ENCODE measurements around the gene SASH1.

The SASH1 gene

DNA sequence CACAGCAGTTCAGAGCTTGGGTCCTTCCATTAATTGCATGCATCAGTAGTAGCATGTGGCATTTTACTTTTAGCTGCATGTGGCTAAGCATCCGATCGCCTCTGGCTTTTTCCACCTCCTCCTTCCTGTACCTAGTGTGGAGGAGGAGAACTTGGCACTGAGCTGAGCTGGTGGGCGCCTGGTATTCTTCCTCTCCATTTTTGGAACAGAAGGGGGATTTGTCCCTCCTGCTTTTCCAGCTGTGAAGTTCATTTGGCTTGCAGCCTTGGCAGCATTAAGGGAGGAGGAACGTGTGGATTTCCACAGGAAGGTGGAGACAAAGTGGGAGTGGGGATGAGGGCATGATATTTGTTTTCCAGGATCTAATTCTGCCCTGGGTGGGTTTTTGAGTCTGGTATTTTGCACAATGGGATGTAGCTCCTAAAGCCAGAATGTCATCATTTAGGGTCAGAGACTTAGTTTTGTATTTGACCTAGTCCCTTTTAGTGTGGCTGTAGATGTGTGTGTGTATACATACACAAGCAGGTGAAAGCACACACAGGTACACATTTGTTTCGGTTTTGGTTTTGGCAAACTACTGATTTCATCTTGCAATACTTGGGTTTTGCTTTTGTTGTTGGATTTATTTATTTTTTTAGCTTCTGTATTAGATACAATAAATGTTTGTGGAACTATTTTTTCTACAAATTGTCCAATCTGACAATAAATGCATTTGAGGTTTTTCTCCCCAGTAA lies 90.0 kb downstream of the SASH1 start:
- no peak for DNase-seq (ENCODE audit: low read depth in 2 of 2)

DNA sequence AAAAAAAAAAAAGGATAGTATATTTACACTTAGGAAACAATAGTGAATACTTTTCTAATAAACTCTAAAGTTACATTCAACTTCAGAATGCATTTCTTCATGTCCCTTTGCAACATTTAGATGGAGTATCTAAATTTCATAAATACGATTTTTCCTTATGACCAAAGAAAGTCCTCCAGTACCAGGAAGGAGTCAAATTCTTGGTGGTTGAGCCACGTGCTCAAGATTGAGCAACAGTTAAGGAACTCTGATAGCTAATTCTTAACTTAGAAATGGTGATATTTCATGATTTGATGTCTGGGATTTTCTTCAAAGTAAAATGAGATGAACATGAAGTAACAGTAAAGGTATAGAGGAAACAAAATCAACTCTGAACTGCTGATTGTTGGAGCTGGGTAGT lies 92.7 kb downstream of the SASH1 start:
- no peak for DNase-seq (ENCODE audit: low read depth in 2 of 2)

DNA sequence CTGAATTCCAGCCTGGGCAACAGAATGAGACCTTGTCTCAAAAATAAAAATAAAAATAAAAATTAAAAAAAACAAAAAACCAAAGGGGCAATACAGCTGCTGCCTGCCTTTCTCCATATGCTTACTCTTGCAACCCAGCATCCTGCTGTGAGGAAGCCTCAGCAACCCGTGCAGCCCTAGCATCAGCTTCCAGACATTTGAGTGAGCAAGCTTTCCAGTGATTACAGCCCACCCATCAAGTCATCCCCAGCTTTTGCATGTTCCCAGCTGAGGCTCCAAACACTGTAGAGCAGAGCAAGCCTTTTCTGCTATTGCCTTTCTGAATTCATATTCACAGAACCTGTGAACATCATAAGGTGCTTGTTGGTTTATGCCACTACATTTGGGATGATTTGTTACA lies 93.8 kb downstream of the SASH1 start:
- DNase-seq (ENCODE audit: low read depth in 2 of 2), result no peak

DNA sequence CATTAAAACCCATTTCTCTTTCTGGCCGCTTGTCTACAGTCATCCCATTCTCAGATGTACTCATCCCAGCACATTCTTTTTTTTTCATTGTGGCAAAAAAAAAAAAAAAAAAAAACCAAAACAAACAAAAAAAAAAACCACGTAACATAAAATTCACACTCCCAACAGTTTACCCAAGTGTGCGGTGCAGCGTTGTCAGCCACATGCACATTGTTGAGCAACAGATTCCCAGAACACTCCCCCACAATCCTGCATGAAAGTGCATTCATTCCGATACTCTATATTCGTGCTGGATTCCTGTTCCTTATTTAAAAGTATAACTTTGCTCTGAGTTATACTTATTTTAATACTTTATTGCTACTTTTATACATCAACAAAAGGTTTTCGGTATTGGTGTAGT lies 96.0 kb downstream of the SASH1 start:
- DNase-seq (ENCODE audit: low read depth in 2 of 2), result no peak

DNA sequence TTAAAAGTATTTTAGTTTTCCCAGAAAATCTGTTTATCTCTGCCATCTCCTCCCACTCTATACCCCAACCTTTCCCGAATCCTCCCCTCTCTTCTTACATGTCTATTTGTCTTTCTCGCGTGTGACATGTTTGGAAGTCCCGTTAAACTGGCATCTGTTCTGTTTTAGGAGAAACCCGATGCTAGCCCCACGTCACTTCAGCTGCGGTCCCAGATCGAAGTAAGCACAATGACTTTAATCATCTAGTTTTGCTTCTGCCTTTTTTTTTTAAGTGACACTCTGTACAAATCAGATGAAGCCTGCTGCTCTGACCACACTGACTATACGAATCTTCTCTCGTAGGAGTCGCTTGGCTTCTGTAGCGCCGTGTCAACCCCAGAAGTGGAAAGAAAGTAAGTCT lies 97.4 kb downstream of the SASH1 start:
- DNase-seq (ENCODE audit: low read depth in 2 of 2), result no peak

DNA sequence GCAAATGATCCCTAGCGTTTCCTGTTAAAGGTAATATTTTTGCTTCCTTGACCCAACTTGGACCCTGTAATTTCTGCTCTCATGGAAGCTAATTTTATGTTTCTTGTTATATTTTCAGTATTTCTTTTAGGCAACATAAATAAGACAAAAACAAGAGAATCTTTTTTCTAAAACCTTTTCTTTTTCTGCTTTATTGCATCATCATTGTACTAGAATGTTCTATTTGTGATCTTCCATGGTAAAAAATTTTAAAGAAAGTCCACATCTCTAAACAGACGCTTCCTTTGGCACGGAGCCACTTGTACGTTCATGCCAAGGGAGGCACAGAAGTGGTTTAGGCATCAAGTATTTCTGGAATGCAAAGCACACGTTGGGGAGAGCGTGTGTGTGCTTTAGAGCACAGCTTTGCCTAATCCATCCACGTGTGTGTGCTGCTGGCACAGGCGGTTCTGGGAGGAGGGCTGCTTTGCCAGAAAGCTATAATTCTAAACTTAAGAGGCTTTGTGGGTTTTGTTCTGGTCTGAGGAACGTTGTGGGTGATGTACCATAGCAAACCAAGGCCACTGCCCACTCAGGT lies 98.3 kb downstream of the SASH1 start:
- DNase-seq (ENCODE audit: low read depth in 2 of 2), result no peak

DNA sequence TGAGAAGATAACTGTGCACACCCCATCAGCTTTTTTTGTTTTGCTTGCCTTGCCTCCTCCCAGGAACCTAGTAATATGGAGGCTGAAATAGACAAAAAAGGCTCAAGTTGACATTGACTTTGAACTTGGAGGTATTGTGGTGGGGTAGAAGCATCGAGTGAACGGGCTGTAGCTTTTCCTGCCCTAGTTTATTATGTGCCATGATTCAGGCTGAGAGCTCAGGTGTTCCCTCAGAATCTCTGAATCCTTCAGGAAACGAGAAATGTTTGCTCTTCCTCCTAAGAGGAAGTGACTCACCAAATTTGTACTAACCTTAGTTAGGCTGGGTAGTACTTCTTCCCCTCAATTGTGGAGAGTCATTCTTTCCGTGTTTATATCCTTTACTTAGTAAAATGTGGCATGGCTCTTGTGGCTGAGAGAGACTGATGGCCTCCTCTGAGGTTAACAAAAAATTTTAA lies 98.8 kb downstream of the SASH1 start:
- DNase-seq (ENCODE audit: low read depth in 2 of 2), result no peak

DNA sequence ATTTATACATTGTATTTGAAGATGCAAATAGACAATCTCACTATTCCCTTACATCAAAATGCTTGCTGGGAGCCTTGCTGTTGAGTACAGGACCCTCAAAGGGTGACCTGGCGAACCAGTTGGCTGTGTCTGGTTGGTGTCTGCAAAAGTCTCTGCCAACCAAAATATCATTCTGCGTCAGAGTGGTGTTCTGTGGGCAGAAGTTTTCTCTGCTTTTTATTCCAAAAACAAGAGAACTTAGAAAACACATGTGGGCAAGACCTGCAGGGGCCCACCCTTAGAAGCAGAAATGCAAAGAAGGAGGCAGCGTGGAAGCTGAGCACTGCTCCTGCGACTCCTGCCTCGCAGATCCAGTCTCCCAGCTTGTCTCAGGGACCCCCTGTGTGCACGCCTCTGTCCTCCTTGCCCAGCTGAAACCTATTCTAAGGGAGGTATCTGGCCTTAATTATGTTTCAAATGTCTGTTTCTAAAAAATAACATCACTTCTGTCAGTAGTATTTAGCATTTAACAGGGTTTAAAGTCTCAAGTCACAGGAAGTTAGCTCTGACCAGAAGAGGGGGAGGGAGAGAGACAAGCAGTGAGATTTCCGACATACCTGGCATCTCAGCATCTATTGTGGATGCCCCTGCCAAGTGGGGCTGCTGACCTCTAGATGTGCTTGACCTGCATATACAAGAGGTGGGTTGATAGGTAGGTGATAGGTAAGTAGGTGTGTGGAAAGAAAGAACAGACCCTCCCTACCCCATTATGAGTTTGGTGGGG lies 101.3 kb downstream of the SASH1 start:
- DNase-seq (ENCODE audit: low read depth in 2 of 2), result no peak

DNA sequence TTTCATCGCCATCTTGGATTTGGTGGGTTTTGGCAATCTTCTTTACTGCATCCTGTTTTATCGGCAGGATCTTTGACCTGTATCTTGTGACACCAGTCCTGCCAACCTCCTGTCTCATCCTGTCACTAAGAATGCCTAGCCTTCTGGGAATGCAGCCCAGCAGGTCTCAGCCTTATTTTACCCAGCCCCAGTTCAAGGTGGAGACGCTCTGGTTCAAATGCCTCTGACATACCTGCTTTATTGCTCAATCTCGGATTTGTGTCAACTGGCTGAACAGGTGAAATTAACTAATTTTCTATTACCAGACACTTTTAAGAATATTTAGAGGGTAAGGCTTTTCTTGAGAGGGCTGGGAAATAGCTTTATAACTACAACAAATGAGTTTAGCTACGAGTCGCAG lies 102.5 kb downstream of the SASH1 start:
- no peak for DNase-seq (ENCODE audit: low read depth in 2 of 2)

DNA sequence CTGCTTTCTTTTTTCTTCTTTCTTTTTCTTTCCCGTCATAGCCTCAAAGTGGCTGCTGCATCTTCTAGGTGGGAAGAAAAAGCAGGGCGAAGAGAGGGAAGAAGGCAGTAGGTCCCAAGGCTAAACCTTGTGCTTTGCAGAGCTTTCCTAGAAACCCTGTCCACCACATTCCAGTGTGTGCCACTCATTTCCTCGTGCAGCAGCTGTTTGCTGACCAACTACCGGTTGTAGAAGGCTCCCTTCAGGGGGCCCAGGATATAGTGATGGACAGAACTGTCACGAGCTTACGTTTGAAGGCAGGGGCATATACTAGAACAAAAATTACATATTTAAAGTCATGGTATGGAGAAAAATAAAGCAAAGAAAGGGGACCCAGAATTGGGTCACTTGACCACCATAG lies 103.0 kb downstream of the SASH1 start:
- DNase-seq (ENCODE audit: low read depth in 2 of 2), result no peak

DNA sequence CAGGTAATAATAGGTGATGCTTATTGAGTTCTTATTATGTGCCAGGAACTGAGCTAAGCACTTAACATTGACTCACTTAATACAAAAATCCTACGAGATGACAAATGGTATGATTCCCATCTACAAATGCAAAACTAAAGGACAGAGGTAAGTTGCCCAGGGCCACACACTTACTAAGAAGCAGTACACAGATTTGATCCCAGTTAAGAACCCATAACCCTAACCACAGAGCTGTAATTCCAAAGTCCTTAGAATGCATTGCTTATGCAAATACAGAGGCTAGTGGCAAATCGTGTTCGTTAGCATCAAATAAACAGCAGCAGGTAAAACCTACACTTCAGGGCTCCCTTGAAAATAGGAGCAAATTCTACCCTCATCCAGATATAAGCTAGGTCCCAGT lies 104.0 kb downstream of the SASH1 start:
- no peak for DNase-seq (ENCODE audit: low read depth in 2 of 2)

DNA sequence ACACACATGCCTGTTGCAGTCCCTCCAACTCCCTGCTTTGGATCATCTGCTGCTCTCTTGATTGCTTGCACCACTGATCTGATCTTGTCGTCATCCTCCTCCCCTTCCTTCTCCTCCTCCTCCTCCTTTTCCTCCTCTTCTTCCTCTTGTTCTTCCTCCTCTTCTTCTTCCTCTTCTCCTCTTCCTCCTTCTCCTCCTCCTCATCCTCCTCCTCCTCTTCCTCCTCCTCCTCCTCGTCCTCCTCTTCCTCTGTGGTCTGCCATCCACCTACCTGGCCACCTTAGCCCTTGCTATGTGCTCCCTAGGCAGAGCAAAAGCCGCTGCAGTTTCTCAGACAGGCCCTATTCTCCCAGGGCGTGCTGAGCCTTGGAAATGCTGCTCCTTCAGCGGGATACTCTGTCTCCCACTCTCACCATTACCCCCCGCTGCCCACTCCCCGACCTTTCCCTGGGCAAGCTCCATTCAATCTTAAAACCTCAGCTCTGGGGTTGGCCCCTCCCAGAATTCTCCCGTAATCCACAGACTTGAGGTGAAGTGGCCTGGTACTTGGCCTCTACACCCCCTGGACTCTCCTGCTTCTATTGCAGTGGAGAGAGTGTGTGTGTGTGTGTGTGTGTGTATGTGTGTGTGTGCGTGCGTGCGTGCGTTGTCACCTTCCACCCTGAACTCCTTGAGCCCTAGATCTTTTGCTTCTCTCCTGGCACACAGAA lies 105.0 kb downstream of the SASH1 start:
- DNase-seq (ENCODE audit: low read depth in 2 of 2), result no peak

DNA sequence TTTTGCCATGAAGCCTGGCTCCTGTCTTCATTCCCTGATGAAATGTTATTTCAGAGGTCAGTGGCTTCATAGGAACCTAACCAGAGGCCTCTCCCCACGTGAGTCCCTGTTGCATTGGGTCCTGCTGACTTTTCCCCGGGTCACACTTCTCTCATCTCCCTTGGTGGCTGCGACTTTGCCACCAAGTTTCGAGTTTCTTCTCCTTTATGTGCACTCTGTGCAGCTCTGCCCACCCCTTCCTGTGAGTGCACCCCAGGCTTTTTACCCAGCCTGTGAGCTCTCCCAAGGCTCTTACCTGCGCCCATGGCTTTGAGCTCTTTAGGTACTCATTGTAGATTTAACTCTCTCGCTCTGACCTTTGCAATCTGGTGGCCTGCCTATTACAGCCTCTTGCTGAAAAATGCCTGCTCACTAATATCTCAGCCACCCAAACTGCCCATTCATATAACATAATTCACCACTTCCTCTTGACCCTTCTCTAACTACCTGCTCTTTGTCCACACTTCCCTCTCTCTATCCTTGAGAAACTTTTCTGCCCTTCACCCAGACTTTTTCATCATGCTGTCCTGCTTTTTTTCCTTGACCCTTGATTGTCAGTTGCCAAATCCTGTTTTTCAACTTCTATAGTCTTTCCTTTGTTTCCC lies 105.9 kb downstream of the SASH1 start:
- no peak for DNase-seq (ENCODE audit: low read depth in 2 of 2)

DNA sequence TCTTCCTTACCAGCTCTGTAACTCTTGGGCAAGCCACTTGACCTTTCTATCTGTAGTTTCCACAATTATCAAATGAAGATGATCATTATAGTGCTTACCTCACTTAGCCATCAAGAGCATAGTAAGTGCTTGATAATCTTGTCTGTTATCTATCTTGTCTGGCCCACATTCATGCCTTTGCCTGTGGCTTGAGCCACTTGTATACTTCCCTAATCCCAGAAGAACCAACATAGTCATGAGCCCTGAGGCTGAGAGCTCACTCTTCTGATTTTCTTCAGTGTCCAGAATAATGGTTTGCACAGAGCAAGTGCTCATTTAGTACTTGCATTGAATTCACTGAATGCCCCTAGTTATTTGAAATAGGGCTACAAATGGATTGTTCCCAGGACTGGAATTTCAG lies 108.2 kb downstream of the SASH1 start:
- DNase-seq (ENCODE audit: low read depth in 2 of 2), result no peak

DNA sequence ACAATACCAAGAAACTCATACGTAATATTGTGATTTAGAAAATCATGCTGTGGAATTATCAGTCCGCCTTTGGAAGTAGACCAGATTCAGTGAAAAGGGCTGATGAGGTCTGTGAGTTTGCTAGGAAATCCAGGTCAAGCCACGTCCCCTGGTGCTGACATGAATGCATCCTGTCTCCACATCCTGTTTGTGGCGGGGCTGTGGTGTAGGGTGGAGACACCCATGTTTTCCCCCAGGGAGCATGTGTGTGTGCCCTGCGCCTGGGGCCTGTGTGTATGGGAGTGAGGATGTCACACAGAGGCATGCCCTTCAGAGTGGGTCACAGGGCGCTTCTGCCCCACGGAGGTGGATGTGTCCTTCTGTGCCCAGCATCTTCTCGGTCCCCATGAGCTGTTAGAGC lies 109.1 kb downstream of the SASH1 start:
- DNase-seq (ENCODE audit: low read depth in 2 of 2), result no peak

DNA sequence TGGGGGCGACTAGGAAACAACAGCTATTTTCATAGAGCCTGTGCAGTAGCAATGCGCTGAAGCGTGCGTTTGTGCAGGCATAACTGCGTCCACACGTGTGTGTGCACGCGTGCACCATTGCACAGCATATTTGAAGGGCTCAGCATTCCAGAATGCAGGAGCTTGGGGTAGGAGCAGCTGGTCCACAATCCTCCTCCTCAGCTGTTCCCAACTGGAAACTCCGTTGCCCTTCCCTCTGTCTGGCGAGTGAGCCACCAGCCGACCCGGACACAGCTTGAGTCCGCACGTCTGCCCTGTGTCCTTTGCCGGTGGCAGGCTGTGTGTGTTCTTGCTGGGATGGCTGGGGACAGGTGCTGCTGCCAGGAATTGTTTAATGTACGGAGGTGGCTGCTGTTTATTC lies 110.2 kb downstream of the SASH1 start:
- no peak for DNase-seq (ENCODE audit: low read depth in 2 of 2)

DNA sequence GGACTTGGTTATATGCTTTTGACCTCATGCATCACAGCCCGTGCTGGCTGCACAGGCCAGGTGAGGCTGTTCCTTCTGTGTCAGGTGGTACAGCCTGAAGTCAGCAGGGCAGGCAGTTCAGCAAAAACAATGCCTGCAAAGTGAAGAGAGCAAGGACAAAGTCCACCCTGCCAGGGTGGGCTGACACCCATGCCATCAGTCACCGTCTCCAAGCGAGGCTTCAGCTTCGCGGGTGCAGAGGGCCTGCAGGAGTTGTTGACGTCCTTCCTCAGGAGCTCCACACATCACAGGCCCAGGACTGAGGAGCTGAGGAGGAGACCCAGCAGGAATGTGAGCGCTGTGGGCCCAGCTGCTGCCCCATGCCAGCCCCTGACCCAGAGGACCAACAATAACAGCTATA lies 111.3 kb downstream of the SASH1 start:
- no peak for DNase-seq (ENCODE audit: low read depth in 2 of 2)

DNA sequence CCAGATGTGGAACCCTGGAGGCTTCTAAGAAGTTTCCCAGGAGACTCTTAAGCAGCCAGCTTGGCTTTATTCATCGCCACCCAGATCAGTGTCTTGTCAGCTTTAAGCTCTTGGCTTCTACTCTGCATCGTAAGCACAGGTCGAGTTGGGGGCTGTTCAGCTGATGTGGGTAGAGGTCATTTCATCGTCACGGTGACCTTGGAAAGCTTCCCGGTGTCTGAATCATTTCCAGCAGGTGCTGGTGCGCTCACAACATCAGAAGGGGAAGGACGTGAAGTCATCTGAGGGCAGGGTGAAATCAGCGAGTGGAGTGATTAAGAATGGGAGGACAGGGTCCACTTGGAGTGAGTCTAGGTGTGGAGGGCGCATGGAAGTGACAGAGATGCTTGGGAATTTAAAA lies 112.6 kb downstream of the SASH1 start:
- no peak for DNase-seq (ENCODE audit: low read depth in 2 of 2)

DNA sequence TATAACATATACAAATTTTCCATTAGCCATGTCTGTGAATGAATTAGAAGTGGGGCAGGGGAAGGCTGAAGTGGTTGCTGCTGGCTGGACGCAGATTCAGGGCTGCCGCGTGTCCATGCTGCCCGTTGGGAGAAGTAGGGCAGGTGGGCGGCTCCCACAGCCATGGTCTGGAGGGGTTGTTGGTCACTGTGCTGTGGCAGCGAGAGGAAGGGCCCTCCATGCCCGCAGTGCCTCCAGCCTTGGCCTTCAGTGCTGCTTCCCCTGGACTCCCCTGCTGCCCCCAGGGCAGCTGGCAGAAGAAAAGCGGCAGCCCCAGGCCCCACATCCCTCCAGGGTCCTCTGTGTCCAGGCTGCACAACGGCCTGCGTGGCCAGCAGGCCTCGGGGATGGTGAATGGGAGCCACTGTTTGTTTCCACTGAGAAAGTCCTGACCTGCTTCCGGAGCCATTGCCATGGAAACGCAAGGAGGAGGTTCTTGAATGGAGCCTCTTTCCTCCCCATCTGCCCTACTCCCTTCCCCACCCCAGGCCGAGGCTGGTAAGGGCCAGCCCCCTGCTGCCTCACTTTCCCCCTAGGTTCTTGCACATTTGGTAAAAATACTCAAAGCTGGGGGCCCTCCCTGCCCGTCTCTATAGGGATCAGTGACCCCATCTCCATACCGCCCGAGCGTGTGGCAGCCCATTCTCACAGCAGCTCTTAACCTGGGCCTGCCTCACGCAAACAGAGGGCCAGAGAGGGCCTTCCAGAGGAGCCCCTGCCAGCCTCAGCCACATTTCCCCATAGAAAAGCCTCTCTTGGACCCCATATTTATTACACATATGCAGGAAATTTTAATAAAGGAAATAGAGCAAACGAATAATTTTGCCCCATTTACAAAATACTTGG lies 113.3 kb downstream of the SASH1 start:
- no peak for DNase-seq (ENCODE audit: low read depth in 2 of 2)

DNA sequence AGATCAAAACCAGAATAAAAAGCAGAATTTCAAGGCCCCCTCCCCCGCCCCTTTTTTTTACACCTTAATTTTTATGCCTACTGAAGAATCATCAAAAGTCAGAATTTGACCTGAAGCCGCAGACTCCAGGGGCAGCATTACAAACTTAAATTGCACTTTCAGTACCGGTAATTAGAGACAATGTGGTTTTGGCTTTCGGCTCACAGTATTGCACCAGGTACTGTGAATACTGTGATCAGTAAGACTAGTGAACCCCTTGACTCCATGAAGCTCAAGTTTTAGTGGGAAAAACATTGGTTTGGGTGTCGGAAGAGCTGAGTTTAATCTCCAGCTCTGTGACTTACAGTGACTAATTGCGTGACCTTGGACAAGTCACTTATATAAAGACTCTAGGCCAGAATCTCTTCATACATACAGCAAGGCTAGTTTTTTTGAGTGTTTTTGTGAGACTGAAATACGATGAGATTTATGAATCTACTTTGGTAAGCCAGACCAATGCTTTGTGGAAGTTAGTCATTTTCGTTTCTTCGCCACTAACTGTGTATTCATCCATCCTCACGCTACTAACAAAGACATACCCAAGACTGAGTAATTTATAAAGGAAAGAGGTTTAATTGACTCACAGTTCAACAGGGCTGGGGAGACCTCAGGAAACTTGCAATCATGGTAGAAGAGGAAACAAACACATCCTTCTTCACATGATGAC lies 114.7 kb downstream of the SASH1 start:
- no peak for DNase-seq (ENCODE audit: low read depth in 2 of 2)

DNA sequence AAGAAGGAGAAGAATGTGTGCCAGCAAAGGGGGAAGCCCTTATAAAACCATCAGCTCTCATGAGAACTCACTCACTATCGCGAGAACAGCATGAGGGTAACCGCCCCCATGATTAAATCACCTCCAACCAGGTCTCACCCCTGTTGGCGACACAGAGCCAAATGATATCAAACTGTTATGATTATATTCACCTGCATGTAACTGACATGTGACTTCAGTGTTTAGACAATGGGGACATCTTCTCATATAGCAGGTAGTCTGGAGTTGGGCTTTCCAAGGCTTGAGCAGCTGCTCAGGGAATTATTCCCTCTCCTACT lies 115.2 kb downstream of the SASH1 start:
- no peak for DNase-seq (ENCODE audit: low read depth in 2 of 2)
